Endothelial cell (in vitro differentiated cells): ENCODE results near the gene ATP13A2. TPM values are rescaled to one million over a fixed set of nuclear protein-coding genes. Genes with fewer than 3 reads are reported as not detected.

ENCODE experiments used
- DNase-seq: peaks from one replicate; pipeline ENCODE4 v3.0.0; 2021; ENCODE audit warnings: low spot score
- H3K27ac Mint-ChIP-seq: one replicate; pipeline ENCODE4 v1.8.0; 2021; ENCODE audit warnings: mixed read lengths, inconsistent platforms; ENCODE audit not compliant: unreplicated experiment
- H3K27me3 Mint-ChIP-seq: one replicate; pipeline ENCODE4 v1.8.0; 2021; ENCODE audit warnings: mild to moderate bottlenecking, moderate library complexity, mixed read lengths, inconsistent platforms; ENCODE audit not compliant: unreplicated experiment
- H3K36me3 Mint-ChIP-seq: one replicate; pipeline ENCODE4 v1.8.0; 2021; ENCODE audit warnings: mild to moderate bottlenecking, low read depth, mixed read lengths, inconsistent platforms; ENCODE audit not compliant: unreplicated experiment
- H3K4me1 Mint-ChIP-seq: one replicate; pipeline ENCODE4 v1.8.0; 2021; ENCODE audit warnings: mild to moderate bottlenecking, mixed read lengths, inconsistent platforms; ENCODE audit not compliant: unreplicated experiment
- H3K4me3 Mint-ChIP-seq: one replicate; pipeline ENCODE4 v1.8.0; 2021; ENCODE audit warnings: mild to moderate bottlenecking, mixed read lengths, inconsistent platforms; ENCODE audit not compliant: unreplicated experiment
- H3K9me3 Mint-ChIP-seq: one replicate; pipeline ENCODE4 v1.8.0; 2021; ENCODE audit warnings: mixed read lengths, inconsistent platforms; ENCODE audit not compliant: unreplicated experiment
- CTCF ChIP-seq: fragments of 200-600 bp; sonication (generic); IDR thresholded peaks from one replicate; pipeline ENCODE4 v1.5.0; 2021; ENCODE audit warnings: antibody characterized with exemption; ENCODE audit not compliant: unreplicated experiment
- total RNA-seq: library from RNA; stranded (reverse); fragmentation: NEBNext Ultra II Directional; extraction: Animal tissue kit (Norgen Biotek cat#: 25700); gene quantifications from one replicate; pipeline ENCODE4 v1.2.1, GENCODE V29; 2021; ENCODE audit not compliant: unreplicated experiment

ATP13A2 gene
- total RNA-seq, 1 donor from 2014 or later, result 55.6 TPM

- H3K4me3 Mint-ChIP-seq, result no peak overlapping the region
- DNase-seq, result no peak
- no peaks in the 10 kb centered on the region for H3K9me3 Mint-ChIP-seq
- peaks cover 2% of the 10 kb centered on the region for H3K36me3 Mint-ChIP-seq
- peaks cover 7% of the 10 kb centered on the region for H3K4me1 Mint-ChIP-seq
- TF ChIP-seq CTCF, result no peak
- no peak overlapping the region for H3K27ac Mint-ChIP-seq
- peaks cover 6% of the 10 kb centered on the region for H3K27me3 Mint-ChIP-seq
Observed at GRCh38 chr1:16988210-16988609, 23.5 kb downstream of the ATP13A2 start.

- Mint-ChIP-seq H3K36me3 (peaks cover 2% of the 10 kb centered on the region), H3K27me3 (peaks cover 11% of the 10 kb centered on the region), H3K4me1 (peaks cover 8% of the 10 kb centered on the region), H3K27ac (no peak overlapping the region), H3K4me3 (no peak overlapping the region), H3K9me3 (no peaks in the 10 kb centered on the region)
- peak; percentile 56 for TF ChIP-seq CTCF
- peak; percentile 75 for DNase-seq
Observed at GRCh38 chr1:16986962-16987361, 24.8 kb downstream of the ATP13A2 start.

GRCh38 chr1:16986560-16986959 is 25.2 kb downstream of the ATP13A2 start:
- Mint-ChIP-seq H3K36me3 (peaks cover 2% of the 10 kb centered on the region), H3K27ac (no peak overlapping the region), H3K4me1 (peaks cover 9% of the 10 kb centered on the region), H3K4me3 (no peak overlapping the region), H3K9me3 (no peaks in the 10 kb centered on the region), H3K27me3 (peaks cover 11% of the 10 kb centered on the region)
- DNase-seq, result no peak
- no peak for TF ChIP-seq CTCF

- Mint-ChIP-seq H3K4me1 (peaks cover 13% of the 10 kb centered on the region), H3K27me3 (peaks cover 14% of the 10 kb centered on the region), H3K4me3 (no peak overlapping the region), H3K36me3 (peaks cover 4% of the 10 kb centered on the region), H3K27ac (no peak overlapping the region), H3K9me3 (no peaks in the 10 kb centered on the region)
- no peak for DNase-seq
- no peak for TF ChIP-seq CTCF
Observed at GRCh38 chr1:16986113-16986512, 25.6 kb downstream of the ATP13A2 start.

GRCh38 chr1:16984717-16985116 is 27.0 kb downstream of the ATP13A2 start:
- Mint-ChIP-seq H3K27ac (peak overlapping the region; percentile 31), H3K36me3 (peaks cover 5% of the 10 kb centered on the region), H3K4me1 (peaks cover 17% of the 10 kb centered on the region), H3K27me3 (peaks cover 16% of the 10 kb centered on the region), H3K9me3 (no peaks in the 10 kb centered on the region), H3K4me3 (no peak overlapping the region)
- TF ChIP-seq CTCF, result no peak
- peak; percentile 52 for DNase-seq
